NCI-H1417 treated with DMSO at 0.1 percent for 48 hours (cell line): ENCODE measurements around the gene ACSM3.

ENCODE experiments used
- DNase-seq: peaks from one replicate; lab custom pipeline; 2025; lab: John Stamatoyannopoulos, UW

The ACSM3 gene

DNA sequence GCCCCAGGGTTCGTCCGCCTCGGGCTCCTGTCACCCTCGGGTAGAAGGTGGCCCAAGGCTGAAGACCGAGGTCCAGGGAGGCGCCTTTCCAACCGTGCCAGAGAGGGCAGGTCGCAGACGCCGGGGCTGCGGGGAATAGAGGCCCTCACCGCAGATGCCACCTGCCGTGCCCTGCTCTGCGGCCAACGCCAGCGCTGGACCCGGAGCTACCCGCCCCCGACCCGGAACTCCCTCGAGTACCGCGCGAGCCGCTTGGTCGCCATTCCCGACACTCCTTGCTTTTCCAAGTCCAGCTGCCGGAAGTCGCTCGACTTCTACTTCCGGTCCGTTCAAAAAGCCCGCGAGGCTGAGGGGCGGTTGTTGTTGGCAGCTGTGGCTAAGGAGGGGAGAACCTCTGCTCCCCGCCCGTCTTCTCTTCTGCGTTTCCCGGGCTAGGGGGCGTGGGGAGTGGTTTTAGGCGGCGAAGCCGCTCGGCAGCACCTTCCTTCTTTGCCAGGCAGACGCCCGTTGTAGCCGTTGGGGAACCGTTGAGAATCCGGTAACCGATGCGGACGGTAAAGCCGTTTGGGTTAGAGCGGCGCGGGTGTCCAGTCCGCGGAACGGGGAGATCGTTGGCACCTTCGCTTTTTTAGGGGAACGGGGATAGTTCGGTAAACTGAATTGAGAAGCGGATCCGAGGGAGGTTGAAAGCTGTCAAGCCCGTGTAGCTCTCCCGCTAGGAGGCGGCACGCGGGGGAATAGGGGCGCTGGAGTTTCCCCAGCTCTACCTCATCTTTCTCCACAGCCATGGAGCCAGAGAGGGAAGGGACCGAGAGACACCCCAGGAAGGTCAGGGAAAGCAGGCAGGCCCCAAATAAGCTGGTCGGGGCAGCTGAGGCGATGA, 42.6 kb downstream of the ACSM3 start, which contains the start of the genes ERI2 and REXO5:
Gene ERI2, minus strand, starts transcription at position 305 of the 883 bp plus-strand sequence. Its CDS starts 42 bp downstream, at position 263.
Gene REXO5, plus strand, starts transcription at position 360 of the 883 bp plus-strand sequence. Its CDS starts 427 bp downstream, at position 787.
- DNase-seq: peak; percentile 82

DNA sequence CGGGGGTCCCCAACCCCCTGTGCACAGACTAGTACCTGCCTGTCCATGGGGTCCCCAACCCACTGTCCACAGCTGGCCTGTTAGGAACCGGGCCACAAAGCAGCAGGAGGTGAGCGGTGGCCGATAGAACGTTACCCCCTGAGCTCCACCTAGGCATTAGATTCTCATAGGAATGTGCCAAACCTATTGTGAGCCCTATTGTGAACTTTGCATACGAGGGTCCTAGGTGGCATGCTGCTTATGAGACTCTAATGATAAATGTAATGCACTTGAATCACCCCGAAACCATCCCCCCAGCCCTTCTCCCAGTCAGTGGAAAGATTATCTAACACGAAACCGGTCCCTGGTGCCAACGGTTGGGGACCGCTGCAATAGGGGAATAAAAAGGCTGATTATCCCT, 44.0 kb downstream of the ACSM3 start:
- DNase-seq: no peak

DNA sequence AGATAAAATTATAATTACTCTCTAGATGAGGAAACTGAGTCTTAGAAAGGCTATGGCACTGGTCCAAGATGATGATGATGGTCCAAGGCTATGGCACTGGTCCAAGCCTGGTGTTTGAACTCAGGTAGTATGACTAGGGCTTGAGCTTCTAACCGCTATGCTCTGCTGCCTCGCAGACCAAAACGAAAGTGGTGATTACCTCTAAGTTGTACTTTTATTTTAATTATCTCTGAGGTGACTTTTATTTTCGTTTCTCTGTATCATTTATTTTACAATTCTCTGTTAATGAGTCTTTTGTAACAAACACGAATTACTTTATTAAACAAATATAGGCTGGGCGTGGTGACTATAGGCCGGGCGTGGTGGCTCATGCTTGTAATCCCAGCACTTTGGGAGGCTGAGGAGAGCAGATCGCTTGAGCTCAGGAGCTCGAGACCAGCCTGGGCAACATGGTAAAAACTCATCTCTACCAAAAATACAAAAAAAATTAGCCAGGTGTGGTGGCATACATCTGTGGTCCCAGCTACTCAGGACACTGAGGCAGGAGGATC, 48.1 kb downstream of the ACSM3 start:
- DNase-seq: no peak

DNA sequence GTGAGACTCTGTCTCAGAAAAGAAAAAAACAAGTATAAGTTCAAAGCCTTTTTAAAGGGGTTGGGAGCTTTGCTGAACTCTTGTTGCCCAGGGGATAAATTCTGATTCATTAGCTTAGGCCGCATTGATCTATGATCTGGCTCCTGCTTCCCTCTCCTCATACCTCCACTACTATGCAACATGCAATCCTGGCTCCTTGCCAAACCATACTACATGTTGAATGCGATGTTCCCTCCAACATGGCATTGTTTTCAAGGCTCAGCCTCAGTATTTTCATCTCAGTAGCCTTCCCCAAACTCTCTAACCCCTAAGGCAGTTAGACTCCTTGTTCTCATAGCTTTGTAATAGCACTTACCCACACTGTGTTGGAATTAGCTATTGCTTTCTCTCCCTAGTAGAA, 48.7 kb downstream of the ACSM3 start:
- no peak for DNase-seq

DNA sequence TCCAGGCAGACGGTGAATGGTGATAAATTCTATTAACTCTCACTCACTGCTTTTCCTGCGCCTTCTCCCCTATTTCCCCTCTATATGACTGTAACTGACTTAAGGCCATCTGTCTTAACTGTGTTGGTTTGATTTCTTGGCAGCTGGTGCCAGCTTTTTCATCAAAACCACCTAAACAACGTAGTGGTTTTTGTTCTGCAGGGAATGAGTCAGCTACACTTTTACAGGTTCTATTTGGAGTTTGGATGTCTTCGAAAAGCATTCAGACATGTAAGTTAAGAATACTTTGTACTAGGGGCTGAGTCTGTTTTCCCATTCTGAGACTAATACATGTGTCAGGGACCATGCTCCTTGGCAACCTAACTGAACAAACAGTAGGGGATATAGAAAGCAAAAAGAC, 51.0 kb downstream of the ACSM3 start:
- no peak for DNase-seq

DNA sequence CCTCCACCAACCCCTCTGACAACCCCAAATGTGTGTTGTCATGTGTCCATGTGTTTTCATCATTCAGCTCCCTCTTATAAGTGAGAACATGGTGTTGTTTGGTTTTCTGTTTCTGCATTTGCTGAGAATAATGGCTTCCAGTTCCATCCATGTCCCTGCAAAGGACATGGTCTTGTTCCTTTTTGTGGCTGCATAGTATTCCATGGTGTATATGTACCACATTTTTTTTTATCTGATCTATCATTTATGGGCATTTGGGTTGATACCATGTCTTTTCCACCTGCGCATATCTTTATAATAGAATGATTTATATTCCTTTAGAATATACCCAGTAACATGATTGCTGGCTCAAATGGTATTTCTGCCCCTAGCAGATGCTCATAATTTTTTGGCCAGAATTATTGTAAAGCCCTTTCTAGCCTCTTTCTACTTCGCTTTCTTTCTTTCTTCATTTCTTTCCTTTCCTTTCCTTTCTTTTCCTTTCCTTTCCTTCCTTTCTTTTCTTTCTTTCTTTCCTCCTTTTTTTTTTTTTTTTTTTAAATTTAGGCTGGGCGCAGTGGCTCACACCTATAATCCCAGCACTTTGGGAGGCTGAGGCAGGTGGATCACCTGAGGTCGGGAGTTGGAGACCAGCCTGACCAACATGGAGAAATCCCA, 55.2 kb downstream of the ACSM3 start:
- DNase-seq: no peak

DNA sequence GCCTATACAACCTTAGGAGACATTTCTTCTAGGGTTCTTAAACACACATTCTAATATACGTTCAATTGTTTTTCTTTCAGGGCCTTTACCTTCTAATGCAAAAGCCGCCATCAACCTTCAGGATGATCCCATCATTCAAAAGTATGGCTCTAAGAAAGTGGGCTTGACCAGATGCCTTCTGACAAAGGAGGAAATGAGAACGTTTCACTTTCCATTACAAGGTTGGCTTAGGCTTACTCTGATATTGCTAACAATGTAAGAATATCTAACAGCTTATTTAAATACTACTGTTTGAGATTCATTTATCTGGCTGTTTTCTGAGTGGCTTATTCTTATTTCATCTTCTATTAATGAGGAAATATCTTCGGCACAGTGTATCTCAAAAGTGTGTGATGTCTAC, 57.9 kb downstream of the ACSM3 start:
- DNase-seq: no peak

DNA sequence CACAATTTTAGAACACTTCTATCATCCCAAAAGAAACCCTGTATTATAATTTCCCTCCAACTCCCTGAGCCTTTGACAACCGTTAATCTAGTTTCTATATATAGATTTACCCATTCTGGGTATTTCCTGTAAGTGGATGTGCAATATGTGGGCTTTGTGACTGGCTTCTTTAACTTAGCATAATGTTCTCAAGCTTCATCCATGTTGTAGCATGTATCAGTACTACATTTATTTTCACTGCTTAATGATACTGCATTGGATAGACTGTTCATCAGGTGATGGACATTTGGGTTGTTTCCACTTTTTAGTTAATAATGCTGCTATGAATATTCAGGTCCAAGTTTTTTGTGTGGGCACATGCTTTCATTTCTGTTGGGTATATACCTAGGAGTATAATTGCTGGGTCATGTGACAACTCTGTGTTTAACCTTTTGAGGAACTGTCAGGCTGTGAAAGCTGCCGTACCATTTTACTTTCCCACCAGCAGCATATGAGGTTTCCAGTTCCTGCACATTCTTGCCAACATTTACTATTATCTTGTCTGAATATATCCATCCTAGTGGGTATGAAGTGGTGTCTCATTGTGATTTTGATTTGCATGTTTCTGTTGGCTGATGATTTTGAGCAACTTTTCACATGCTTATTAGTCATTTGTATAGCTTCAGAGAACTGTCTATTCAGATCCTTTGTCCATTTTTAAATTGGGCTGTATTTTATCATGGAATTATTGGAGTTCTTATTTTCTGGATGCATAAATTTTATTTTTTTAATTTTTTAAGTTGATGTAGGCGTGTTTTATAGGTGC, 58.9 kb downstream of the ACSM3 start:
- DNase-seq: no peak

DNA sequence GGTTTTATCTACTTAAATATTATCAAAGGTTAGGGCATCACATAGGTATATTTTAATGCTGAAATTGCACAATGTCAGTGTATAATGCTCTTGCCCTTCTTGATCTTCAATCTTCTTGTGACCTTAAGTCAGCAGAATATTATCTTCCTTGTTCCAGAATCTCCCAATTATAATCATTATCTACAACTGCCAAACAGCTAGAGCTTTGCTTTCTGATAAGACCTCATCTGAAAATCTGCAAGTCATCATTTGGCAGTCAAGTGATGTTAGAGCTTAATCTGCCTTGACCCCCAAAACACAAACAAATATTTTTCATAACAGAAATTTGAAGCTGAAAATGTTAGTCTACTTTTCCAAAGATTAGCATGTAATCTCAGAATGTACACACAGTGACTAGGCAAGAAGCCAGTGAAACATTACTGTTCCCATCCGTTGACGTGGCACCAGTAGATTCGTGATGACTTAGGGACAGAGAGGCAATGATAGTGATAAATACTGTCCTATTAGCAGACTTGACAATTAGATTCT, 62.3 kb downstream of the ACSM3 start:
- no peak for DNase-seq

DNA sequence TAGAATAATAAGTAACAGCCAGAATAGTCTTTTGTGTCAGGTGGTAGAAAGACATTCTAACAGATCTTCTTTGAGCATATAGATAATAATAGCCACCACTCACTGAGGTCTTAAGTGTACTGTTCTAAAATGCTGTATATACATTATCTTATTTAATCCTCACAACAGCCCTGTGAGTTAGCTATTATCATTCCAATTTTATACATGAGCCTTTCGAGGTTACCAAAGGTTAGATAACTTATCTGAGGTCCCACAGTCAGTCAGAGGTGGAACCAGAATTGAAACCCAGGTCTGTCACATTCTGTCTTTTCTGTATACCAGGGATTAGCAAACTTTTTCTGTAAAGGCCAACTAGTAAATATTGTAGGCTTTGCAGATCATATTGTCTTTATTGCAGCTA, 65.7 kb downstream of the ACSM3 start:
- DNase-seq: no peak

DNA sequence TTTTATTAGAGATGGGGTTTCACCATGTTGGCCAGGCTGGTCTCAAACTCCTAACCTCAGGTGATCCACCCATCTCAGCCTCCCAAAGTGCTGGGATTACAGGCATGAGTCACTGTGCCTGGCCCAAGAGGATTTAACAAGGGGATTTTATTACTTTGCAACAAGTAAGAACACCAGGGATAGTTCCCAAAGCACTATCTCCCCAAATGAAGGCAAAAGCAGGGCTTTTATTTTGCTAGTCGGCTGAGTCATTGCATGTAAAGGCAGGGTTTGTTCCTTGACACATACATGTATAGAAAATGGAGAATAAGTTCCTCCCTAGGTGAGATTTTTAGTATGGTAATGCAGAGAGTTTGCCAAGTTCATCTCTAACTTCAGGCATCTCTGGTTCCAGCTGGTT, 66.6 kb downstream of the ACSM3 start:
- no peak for DNase-seq

DNA sequence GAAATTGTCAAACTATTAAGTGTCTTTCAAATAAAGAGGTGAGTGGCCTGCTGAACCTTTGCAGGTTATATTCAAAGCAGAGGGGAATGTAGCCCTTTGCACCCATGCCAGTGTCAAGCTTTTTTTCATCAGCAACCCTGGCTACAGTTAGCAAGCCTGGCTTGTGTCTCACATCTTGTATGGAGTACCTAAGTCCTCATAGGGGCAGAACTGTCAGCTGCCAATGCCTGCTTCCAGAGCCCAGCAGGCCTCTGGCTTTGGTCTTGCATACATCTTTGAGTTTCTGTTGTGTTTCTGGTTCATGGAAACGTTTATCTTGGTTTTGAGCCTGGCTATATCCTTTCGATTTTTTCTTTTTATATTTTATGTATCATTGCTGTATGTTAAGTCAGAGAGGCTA, 69.3 kb downstream of the ACSM3 start:
- DNase-seq: no peak

DNA sequence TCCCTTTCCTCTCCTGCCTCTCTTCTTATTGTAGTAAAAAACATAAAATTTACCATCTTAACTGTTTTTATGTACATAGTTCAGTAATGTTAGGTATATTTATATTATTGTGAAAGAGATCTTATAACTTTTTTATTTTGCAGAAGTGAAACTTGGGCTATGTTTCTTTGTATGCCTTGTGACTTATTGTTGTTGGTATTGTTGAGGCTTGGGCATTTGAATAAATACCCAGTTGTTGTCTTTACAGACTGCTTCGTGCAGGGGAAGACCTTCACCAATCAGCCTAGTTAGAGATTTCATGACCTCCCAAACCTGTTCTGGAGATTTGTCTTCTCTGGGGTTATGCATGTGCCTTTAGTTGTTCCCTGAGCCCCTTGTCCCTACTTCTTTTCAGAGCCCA, 74.4 kb downstream of the ACSM3 start:
- no peak for DNase-seq

DNA sequence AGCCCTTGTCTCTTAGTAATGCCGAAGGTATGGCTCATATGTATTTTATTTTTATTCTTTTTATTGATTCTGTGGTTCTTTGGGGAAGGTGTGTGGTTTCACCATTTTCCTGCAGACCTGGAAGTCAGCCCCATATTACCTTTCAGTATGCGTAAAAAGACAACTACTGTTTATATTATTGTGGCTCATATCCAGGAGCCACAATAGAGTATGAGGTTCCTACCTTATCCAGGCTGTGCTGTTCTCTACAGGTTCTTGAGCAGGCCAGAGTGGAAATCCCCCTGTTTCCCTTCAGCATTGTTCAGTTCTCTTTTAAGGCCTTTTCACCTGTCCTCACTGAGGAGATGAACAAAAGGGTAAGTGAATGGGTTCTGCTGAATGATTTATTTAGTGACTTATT, 75.7 kb downstream of the ACSM3 start:
- DNase-seq: no peak

DNA sequence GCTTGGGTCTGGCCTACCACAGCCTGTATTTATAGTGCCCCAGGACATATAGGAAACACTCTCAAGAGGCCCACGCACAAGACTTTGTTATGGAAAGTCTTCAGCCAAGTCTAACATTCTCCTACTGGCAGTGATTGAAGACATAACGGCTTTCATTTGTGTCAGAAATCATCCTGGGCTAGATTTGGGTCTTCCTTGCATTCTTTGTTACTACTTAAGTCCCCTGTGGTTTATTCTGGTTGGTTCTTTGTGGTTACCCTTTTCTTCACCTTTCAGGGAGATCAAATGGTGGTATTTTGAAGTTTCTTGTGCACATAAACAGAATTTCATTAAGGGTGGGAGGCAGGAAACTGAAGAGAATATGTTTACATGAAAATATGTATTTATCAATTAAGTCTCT, 80.2 kb downstream of the ACSM3 start:
- no peak for DNase-seq

DNA sequence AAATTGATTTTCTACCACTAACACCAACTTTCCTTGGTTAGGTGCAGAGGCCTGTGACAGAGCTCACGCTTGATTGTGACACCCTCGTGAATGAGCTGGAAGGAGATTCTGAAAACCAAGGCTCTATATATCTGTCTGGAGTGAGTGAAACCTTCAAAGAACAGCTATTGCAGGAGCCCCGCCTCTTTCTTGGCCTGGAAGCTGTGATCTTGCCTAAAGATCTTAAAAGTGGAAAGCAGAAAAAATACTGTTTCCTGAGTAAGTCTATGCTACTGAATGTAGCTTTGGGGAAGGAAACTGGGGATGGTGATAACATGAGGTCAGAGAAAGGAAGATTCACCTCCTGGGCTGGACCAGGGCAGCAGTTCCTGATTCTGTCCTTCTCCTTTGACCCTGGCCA, 80.8 kb downstream of the ACSM3 start:
- no peak for DNase-seq

DNA sequence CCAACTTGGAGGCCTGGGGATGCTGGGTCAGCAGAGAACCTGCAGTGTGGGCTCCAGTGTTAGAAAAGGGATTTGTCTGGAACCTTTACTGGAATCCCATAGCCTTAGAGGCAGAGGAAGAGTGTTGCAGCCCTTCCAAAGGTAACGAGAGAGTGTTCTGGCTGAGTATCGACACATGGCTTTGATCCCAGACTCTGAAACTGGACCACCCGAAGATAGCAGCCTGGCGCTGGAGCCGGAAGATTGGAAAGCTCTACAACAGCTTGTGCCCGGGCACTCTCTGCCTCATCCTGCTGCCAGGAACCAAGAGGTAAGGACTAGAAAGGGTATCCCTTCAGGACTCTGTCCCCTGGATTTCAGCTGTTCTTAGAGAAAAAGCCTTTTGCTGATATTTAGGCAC, 82.2 kb downstream of the ACSM3 start:
- no peak for DNase-seq

DNA sequence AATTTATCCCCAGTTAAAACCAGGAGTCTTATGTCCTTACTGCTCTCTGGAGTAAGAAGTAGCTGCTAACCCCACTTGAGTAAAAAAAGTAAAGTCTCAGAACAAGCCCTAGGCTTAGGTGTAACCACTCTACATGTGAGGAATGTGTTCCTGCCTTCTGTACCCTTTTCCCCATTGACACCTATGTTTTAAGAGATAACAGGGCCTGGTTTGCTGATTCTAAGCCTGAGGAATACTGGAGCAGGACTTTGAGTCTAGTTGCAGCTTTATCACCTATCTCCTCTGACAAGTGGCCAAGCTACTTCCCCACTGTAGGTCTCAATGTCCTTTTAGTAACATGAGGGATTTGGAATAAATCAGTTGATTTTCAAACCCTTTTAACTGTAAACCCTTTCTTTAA, 82.7 kb downstream of the ACSM3 start:
- DNase-seq: no peak
